Sigmoid colon (tissue), 3 donors: ENCODE data around the gene KCNG2.
"Not testable (repeated sequence)": the region's sequence is repeated elsewhere in the genome, so short reads cannot be mapped to it uniquely, and the experiment has no call there.

Experiments
- CTCF ChIP-seq, 4 experiments: fragments of 450-650 bp in 3 of 4; fragments of 200-600 bp in 1 of 4; IDR thresholded peaks; one replicate each; pipeline ENCODE4 v1.5.1; 2016 to 2019; ENCODE audit warnings: antibody characterized with exemption in 4 of 4, mild to moderate bottlenecking in 3 of 4, moderate library complexity in 2 of 4
- POLR2A ChIP-seq, 2 donors: fragments of 450-650 bp; IDR thresholded peaks; one replicate each; pipeline ENCODE4 v1.6.1; 2016; ENCODE audit warnings: antibody characterized with exemption in 2 of 2, mild to moderate bottlenecking in 2 of 2, moderate library complexity in 2 of 2

GRCh38 chr18:79751918-79752578 lies 45.7 kb upstream of the KCNG2 start:
- TF ChIP-seq POLR2A, CTCF (IDR thresholded peaks at IDR 0.05): not testable (repeated sequence)
